IPS-18a (cell line): ENCODE results near the gene LTK.

Experiments used
- H3K27ac ChIP-seq: one replicate; pipeline ENCODE4 v1.5.1; 2013; ENCODE audit warnings: low read length
- H3K27me3 ChIP-seq: one replicate; pipeline ENCODE4 v1.6.1; 2013; ENCODE audit warnings: mild to moderate bottlenecking, low read length; ENCODE audit not compliant: control insufficient read depth, insufficient read depth
- H3K36me3 ChIP-seq: one replicate; pipeline ENCODE4 v1.6.1; 2013; ENCODE audit warnings: low read depth, low read length; ENCODE audit not compliant: control insufficient read depth
- H3K4me1 ChIP-seq: one replicate; pipeline ENCODE4 v1.6.1; 2013; ENCODE audit warnings: low read depth, low read length; ENCODE audit not compliant: control insufficient read depth
- H3K4me3 ChIP-seq: one replicate; pipeline ENCODE4 v1.5.1; 2013; ENCODE audit warnings: low read length
- H3K9ac ChIP-seq: one replicate; pipeline ENCODE4 v1.6.1; 2013; ENCODE audit warnings: mild to moderate bottlenecking, low read length, moderate library complexity
- H3K9me3 ChIP-seq: one replicate; pipeline ENCODE4 v1.6.1; 2013; ENCODE audit warnings: low read depth, low read length; ENCODE audit not compliant: control insufficient read depth

The LTK gene

GRCh38 chr15:41554343-41554742 is 40.7 kb upstream of the LTK start:
- Histone ChIP-seq H3K9ac (no peak overlapping the region), H3K9me3 (no peaks in the 10 kb centered on the region), H3K36me3 (no peaks in the 10 kb centered on the region), H3K4me1 (peaks cover 6% of the 10 kb centered on the region), H3K27me3 (no peaks in the 10 kb centered on the region), H3K27ac (no peak overlapping the region), H3K4me3 (no peak overlapping the region)

DNA sequence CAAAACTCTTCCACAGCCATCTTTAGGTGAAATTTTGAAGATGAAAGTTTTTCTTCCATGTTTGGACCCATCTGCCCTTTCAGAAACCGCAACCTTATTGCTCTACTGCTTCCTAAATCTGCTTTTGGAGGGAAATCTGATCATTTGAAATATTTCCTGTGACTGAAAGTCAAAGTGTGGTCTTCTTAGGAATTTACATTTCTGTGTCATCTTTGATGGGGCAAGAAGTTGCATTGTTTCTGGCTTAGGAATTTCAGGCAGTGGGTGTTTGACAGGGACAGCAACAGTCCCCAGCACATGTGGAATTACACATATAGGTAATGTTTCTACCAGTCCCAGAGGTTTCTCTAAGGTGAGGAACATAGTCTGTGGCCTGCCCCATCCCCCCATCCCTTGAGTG is 40.1 kb upstream of the LTK start:
- H3K4me3 ChIP-seq: no peak overlapping the region
- H3K27me3 ChIP-seq: no peaks in the 10 kb centered on the region
- H3K36me3 ChIP-seq: no peaks in the 10 kb centered on the region
- no peak overlapping the region for H3K27ac ChIP-seq
- no peak overlapping the region for H3K9ac ChIP-seq
- no peaks in the 10 kb centered on the region for H3K9me3 ChIP-seq
- H3K4me1 ChIP-seq: peaks cover 6% of the 10 kb centered on the region

DNA sequence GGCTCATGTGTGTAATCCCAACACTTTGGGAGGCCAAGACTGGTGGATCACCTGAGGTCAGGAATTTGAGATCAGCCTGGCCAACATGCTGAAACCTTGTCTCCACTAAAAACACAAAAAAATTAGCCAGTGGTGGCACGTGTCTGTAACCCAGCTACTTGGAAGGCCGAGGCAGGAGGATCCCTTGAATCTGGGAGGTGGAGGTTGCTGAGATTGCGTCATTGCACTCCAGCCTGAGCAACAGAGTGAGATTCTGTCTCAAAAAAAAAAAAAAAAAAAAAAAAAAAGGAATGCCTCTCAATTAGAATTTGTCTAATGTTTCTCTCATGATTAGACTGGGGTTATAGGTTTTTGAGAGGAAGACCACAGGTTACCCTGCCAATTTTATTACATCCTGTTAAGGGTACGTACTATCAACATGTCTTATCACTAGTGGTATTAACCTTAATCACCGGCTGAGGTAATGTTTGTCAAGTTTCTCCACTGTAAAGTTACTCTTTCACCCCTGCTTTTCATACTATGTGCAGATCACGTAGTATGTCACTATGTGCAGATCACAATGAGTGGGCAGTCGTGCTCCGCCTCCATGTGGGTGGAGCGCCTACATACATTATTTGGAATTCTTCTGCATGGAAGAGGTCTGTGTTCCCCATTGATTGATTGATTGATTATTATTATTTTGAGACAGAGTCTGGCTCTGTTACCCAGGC is 36.6 kb upstream of the LTK start:
- no peaks in the 10 kb centered on the region for H3K36me3 ChIP-seq
- no peak overlapping the region for H3K4me3 ChIP-seq
- H3K27ac ChIP-seq: no peak overlapping the region
- no peaks in the 10 kb centered on the region for H3K9me3 ChIP-seq
- no peak overlapping the region for H3K9ac ChIP-seq
- no peaks in the 10 kb centered on the region for H3K27me3 ChIP-seq
- no peaks in the 10 kb centered on the region for H3K4me1 ChIP-seq

GRCh38 chr15:41546851-41547786 is 33.5 kb upstream of the LTK start:
- Histone ChIP-seq H3K4me3 (no peak overlapping the region), H3K9me3 (no peaks in the 10 kb centered on the region), H3K27me3 (no peaks in the 10 kb centered on the region), H3K9ac (no peak overlapping the region), H3K4me1 (no peaks in the 10 kb centered on the region), H3K36me3 (no peaks in the 10 kb centered on the region), H3K27ac (no peak overlapping the region)

DNA sequence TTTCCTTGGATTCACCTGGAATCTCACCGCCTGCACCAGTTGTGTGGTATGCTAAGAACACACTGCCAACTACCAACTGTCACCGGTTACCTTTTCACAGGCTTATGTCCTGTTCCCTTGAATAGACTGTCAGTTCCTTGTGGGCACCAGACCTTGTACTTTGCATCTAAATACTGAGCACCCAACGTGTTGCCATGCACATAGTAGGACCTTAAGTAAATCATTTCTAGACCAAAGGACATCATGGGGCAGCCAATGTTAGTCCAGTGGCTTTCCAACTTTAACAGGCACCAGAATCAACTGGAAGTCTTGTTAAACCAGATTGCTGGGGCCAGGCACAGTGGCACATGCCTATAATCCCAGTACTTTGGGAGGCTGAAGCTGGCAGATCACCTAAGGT is 31.6 kb upstream of the LTK start:
- H3K27ac ChIP-seq: no peak overlapping the region
- no peaks in the 10 kb centered on the region for H3K36me3 ChIP-seq
- H3K27me3 ChIP-seq: no peaks in the 10 kb centered on the region
- H3K9me3 ChIP-seq: no peaks in the 10 kb centered on the region
- H3K4me3 ChIP-seq: no peak overlapping the region
- H3K9ac ChIP-seq: no peak overlapping the region
- H3K4me1 ChIP-seq: no peaks in the 10 kb centered on the region

- Histone ChIP-seq H3K27me3 (no peaks in the 10 kb centered on the region), H3K36me3 (no peaks in the 10 kb centered on the region), H3K4me3 (peak overlapping the region; percentile 90), H3K27ac (no peak overlapping the region), H3K4me1 (no peaks in the 10 kb centered on the region), H3K9me3 (no peaks in the 10 kb centered on the region), H3K9ac (no peak overlapping the region)
These were observed 31.0 kb upstream of the LTK start for GRCh38 chr15:41544650-41545015.

GRCh38 chr15:41543521-41543870 is 29.9 kb upstream of the LTK start:
- H3K4me3 ChIP-seq: peak overlapping the region; percentile 90
- H3K27me3 ChIP-seq: no peaks in the 10 kb centered on the region
- peak overlapping the region; percentile 91 for H3K9ac ChIP-seq
- H3K27ac ChIP-seq: peak overlapping the region; percentile 76
- no peaks in the 10 kb centered on the region for H3K36me3 ChIP-seq
- H3K9me3 ChIP-seq: no peaks in the 10 kb centered on the region
- no peaks in the 10 kb centered on the region for H3K4me1 ChIP-seq

- H3K4me1 ChIP-seq: no peaks in the 10 kb centered on the region
- peaks cover 43% of the 10 kb centered on the region for H3K36me3 ChIP-seq
- H3K27me3 ChIP-seq: no peaks in the 10 kb centered on the region
- H3K27ac ChIP-seq: no peak overlapping the region
- H3K9ac ChIP-seq: no peak overlapping the region
- H3K9me3 ChIP-seq: no peaks in the 10 kb centered on the region
- no peak overlapping the region for H3K4me3 ChIP-seq
These were observed 23.2 kb upstream of the LTK start for GRCh38 chr15:41536866-41537265.

DNA sequence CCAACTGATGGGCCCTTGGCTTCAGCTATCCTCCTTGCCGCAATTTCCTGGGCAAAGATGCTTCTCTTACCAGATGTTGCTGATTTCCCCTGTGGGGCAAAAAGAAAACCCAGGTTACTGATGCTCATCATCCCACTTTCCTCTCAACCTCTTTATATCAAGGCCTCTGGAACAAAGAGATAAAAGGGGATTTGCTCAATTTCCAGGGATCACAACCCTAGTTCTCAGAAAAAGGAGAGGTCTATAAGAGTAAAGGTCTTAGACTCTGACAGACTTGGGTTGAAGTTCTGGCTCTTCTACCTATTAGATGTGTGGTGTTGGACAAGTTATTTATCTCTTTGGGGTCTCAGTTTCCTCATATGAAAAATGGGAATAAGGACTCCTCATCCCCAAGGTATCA is 21.9 kb upstream of the LTK start:
- Histone ChIP-seq H3K36me3 (peaks cover 43% of the 10 kb centered on the region), H3K9ac (no peak overlapping the region), H3K9me3 (no peaks in the 10 kb centered on the region), H3K4me1 (no peaks in the 10 kb centered on the region), H3K27ac (no peak overlapping the region), H3K4me3 (no peak overlapping the region), H3K27me3 (no peaks in the 10 kb centered on the region)

GRCh38 chr15:41530363-41530956 is 16.8 kb upstream of the LTK start:
- no peak overlapping the region for H3K27ac ChIP-seq
- H3K36me3 ChIP-seq: peaks cover 74% of the 10 kb centered on the region

DNA sequence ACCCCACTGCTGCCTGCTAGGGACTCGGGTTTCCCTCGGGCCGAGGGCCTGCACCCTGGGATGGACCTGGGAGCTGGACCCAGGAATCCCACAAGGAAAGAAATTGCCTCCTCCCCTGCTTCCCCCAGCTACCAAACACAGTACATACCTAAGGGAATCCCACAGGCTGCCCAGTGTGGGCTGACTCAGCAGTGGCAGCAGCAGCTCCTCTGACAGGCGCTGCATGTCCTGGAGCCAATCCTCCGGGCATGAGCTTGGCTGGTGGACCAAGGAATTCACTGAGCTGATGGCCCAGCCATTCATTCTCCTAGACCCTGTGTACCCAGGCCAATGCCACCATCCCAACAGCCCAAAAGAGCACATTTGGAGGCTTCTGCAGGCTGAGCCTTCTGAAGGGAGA is 9.5 kb upstream of the LTK start:
- H3K9ac ChIP-seq: no peak overlapping the region
- no peaks in the 10 kb centered on the region for H3K27me3 ChIP-seq
- no peaks in the 10 kb centered on the region for H3K9me3 ChIP-seq
- no peak overlapping the region for H3K27ac ChIP-seq
- no peaks in the 10 kb centered on the region for H3K4me1 ChIP-seq
- H3K4me3 ChIP-seq: no peak overlapping the region
- peaks cover 52% of the 10 kb centered on the region for H3K36me3 ChIP-seq

More at GRCh38 chr15:41530363-41530956, 16.8 kb upstream of the LTK start:
- Histone ChIP-seq H3K4me1 (no peaks in the 10 kb centered on the region), H3K9ac (no peak overlapping the region), H3K27me3 (no peaks in the 10 kb centered on the region), H3K9me3 (no peaks in the 10 kb centered on the region), H3K4me3 (no peak overlapping the region)
